ENCODE results near the gene JAM2.
"Not testable (repeated sequence)": the region's sequence is repeated elsewhere in the genome, so short reads cannot be mapped to it uniquely, and the experiment has no call there.

Gene JAM2

DNA sequence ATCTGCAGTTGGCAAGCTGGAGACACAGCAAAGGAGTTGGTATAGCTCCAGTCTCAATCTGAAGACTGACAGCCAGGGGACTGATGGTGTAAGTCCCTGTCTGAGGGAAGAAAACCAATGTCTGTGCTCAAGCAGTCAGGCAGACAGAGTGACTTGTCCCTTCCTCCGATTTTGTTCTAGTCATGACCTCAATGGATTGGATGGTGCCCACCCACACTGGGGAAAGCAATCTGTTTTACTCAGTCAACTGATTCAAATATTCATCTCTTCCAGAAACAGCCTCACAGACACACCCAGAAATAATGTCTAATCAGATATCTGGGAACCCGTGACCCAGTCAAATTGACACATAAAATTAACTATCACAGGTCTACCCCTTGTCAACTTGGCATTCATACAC lies 19.9 kb upstream of the JAM2 start:
- in situ Hi-C loops (cut with HindIII; ENCODE audit: low sequenced_read_pairs), result no loop called here
- no peak for DNase-seq (ENCODE audit: low read depth)
- H3K4me3 ChIP-seq (ENCODE audit: low read depth, low read length), result no peak overlapping the region
- TF ChIP-seq CTCF (IDR thresholded peaks at IDR 0.05; ENCODE audit: low read depth, low read length, missing control alignments), result no peak

GRCh38 chr21:25624511-25624910 lies 14.5 kb upstream of the JAM2 start:
- no peak overlapping the region for H3K4me3 ChIP-seq (ENCODE audit: low read depth, low read length)

GRCh38 chr21:25625036-25625435 lies 14.0 kb upstream of the JAM2 start:
- in situ Hi-C loops (cut with HindIII; ENCODE audit: low sequenced_read_pairs), result loop anchor here (5.0 to 10.0 kb wide), 2 partner anchors 33 to 90 kb away; no protein-coding TSS in a partner anchor
- H3K4me3 ChIP-seq (ENCODE audit: low read depth, low read length), result no peak overlapping the region
- no peak for TF ChIP-seq CTCF (IDR thresholded peaks at IDR 0.05; ENCODE audit: low read depth, low read length, missing control alignments)
- DNase-seq (ENCODE audit: low read depth), result peak; percentile 42

More at GRCh38 chr21:25624511-25624910, 14.5 kb upstream of the JAM2 start:
- in situ Hi-C loops (cut with HindIII; ENCODE audit: low sequenced_read_pairs), result loop anchor here (10.0 kb wide), 1 partner anchor 90 kb away; no protein-coding TSS in a partner anchor
- no peak for DNase-seq (ENCODE audit: low read depth)
- TF ChIP-seq CTCF (IDR thresholded peaks at IDR 0.05; ENCODE audit: low read depth, low read length, missing control alignments), result no peak

DNA sequence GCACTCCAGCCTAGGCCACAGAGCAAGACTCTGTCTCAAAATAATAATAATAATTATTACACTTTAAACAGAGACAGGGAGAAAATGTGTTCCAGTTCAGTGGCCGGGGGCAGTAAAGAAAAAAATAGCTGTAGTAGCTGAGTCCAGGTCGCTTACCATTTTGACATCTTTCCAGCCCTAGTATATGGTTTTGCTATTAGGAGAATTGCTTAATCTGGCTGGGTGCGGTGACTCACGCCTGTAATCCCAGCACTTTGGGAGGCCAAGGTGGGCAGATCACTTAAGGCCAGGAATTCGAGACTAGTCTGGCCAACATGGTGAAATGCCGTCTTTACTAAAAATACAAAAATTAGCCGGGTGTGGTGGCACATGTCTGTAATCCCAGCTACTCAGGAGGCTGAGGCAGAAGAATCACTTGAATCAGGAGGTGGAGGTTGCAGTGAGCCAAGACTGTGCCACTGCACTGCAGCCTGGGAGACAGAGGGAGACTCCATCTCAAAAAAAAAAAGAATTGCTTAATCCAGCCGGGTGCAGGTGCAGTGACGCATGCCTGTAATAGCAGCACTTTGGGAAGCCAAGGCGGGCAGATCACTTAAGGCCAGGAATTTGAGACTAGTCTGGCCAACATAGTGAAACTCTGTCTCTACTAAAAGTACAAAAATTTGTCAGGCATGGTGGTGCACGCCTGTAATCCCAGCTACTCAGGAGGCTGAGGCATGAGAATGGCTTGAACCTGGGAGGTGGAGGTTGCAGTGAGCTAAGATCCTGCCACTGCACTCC lies 13.1 kb upstream of the JAM2 start:
- not testable (repeated sequence) for DNase-seq (ENCODE audit: low read depth); H3K4me3 ChIP-seq (ENCODE audit: low read depth, low read length)
- in situ Hi-C loops (cut with HindIII; ENCODE audit: low sequenced_read_pairs), result loop anchor here (5.0 to 10.0 kb wide), 2 partner anchors 34 to 89 kb away; no protein-coding TSS in a partner anchor

DNA sequence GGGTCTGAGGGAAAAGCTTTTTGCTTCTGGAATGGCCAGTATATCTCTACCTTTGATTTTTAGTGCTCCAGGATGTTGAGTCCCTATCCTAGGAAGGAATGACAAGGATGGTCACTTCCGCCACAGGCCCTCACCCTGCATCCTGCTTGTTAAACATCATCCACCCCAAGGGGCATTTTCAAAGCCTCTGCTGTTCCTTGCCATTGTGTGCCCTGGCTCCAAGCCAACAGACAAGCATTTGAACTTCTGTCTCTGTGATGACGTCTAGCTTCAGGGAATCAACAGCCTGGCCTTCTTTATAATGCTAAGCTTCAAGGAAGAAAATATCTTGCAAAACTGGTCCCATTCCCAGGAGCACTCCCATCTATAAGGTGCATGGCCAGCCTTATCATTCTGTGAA lies 12.3 kb upstream of the JAM2 start:
- no peak overlapping the region for H3K4me3 ChIP-seq (ENCODE audit: low read depth, low read length)
- no peak for TF ChIP-seq CTCF (IDR thresholded peaks at IDR 0.05; ENCODE audit: low read depth, low read length, missing control alignments)
- DNase-seq (ENCODE audit: low read depth), result no peak
- in situ Hi-C loops (cut with HindIII; ENCODE audit: low sequenced_read_pairs), result loop anchor here (5.0 to 10.0 kb wide), 2 partner anchors 34 to 88 kb away; no protein-coding TSS in a partner anchor

DNA sequence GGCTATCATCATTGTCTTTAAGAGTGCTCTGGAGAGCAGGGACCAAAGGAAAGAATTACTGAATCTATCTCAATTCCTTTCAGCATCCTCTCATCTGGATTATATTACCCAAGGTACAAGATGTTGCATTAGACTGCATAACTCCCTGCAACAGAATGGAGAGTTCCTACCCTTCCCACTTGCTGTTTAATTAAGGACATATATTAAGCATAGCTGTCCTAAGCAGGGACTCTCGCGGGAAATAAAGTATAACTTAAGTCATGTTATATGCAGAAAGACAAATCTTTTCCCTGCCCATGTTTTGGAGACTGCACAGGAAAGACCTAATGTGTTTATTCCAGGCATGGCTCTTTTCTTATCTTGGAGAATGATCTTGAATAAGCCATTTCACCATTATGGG lies 6.8 kb upstream of the JAM2 start:
- DNase-seq (ENCODE audit: low read depth), result no peak
- no peak overlapping the region for H3K4me3 ChIP-seq (ENCODE audit: low read depth, low read length)
- no peak for TF ChIP-seq CTCF (IDR thresholded peaks at IDR 0.05; ENCODE audit: low read depth, low read length, missing control alignments)
- in situ Hi-C loops (cut with HindIII; ENCODE audit: low sequenced_read_pairs), result no loop called here

DNA sequence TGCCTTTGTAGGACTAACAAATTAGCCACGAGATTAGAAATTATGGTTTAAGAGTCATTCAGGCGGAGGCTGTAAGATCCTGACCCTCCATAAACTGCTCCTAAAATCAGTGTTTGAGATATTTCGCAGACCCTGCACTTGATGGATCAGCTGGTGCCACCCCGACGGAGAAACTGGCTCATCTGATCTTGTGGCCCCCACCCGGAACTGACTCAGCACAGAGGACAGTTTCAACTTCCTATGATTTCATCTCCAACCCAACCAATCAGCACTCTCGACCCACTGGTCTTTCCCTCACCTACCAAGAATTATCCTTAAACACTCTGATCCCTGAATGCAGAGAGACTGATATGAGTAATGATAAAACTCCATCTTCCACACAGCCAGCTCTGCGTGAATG lies 3.7 kb upstream of the JAM2 start:
- in situ Hi-C loops (cut with HindIII; ENCODE audit: low sequenced_read_pairs), result no loop called here
- H3K4me3 ChIP-seq (ENCODE audit: low read depth, low read length), result no peak overlapping the region
- no peak for TF ChIP-seq CTCF (IDR thresholded peaks at IDR 0.05; ENCODE audit: low read depth, low read length, missing control alignments)
- DNase-seq (ENCODE audit: low read depth), result no peak
